Uterus (tissue), 2 donors: ENCODE measurements around the gene FXN.

ENCODE experiments used
- CTCF ChIP-seq, 4 experiments: fragments of 200-600 bp in 2 of 4; fragments of 450-650 bp in 2 of 4; sonication (generic) in 2 of 4; IDR thresholded peaks; one replicate each; pipeline ENCODE4 v1.5.1; 2016 to 2019; ENCODE audit warnings: antibody characterized with exemption in 4 of 4, mild to moderate bottlenecking in 2 of 4, moderate library complexity in 1 of 4
- POLR2A ChIP-seq, 2 donors: fragments of 450-650 bp; IDR thresholded peaks; one replicate each; pipeline ENCODE4 v1.6.1; 2016; ENCODE audit warnings: antibody characterized with exemption in 2 of 2, mild to moderate bottlenecking in 1 of 2, moderate library complexity in 1 of 2

GRCh38 chr9:69012696-69013381, 22.7 kb upstream of the FXN start:
- no peak for TF ChIP-seq CTCF (IDR thresholded peaks at IDR 0.05)
- no peak for TF ChIP-seq POLR2A (IDR thresholded peaks at IDR 0.05)
